GM12873 (cell line): ENCODE results near the gene ARHGAP22.

Source experiments
- TF ChIP-seq, protein P1 (sequence below): IDR thresholded peaks from 2 replicates; pipeline ENCODE4 v1.5.1; 2012; ENCODE audit warnings: low read depth, mild to moderate bottlenecking, moderate library complexity, low read length, control low read depth; ENCODE audit not compliant: insufficient read depth; ENCODE audit errors: missing control alignments

Gene ARHGAP22

DNA sequence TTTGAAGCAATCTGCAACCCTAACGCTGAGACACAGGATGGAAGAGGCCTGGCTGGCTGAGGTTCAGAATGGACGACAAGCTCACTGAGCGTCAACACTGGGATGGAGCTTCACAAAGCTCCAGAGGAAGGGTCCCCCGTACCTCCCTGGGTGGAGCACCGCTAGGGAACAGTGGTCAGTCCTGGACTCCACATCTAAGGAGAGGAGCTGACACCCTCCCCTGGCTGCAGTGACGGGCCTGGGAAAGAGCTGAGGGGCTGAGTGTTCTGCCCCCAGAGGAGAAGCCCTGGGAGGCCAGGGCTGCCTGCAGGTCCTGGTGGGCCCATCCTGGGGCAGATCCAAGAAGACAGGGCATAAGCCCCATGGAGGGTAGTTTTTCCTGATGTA is 146.2 kb downstream of the ARHGAP22 start:
- TF ChIP-seq, protein P1, sequence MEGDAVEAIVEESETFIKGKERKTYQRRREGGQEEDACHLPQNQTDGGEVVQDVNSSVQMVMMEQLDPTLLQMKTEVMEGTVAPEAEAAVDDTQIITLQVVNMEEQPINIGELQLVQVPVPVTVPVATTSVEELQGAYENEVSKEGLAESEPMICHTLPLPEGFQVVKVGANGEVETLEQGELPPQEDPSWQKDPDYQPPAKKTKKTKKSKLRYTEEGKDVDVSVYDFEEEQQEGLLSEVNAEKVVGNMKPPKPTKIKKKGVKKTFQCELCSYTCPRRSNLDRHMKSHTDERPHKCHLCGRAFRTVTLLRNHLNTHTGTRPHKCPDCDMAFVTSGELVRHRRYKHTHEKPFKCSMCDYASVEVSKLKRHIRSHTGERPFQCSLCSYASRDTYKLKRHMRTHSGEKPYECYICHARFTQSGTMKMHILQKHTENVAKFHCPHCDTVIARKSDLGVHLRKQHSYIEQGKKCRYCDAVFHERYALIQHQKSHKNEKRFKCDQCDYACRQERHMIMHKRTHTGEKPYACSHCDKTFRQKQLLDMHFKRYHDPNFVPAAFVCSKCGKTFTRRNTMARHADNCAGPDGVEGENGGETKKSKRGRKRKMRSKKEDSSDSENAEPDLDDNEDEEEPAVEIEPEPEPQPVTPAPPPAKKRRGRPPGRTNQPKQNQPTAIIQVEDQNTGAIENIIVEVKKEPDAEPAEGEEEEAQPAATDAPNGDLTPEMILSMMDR: no peak

GRCh38 chr10:48457949-48458661 is 146.8 kb downstream of the ARHGAP22 start:
- TF ChIP-seq, protein P1: no peak

DNA sequence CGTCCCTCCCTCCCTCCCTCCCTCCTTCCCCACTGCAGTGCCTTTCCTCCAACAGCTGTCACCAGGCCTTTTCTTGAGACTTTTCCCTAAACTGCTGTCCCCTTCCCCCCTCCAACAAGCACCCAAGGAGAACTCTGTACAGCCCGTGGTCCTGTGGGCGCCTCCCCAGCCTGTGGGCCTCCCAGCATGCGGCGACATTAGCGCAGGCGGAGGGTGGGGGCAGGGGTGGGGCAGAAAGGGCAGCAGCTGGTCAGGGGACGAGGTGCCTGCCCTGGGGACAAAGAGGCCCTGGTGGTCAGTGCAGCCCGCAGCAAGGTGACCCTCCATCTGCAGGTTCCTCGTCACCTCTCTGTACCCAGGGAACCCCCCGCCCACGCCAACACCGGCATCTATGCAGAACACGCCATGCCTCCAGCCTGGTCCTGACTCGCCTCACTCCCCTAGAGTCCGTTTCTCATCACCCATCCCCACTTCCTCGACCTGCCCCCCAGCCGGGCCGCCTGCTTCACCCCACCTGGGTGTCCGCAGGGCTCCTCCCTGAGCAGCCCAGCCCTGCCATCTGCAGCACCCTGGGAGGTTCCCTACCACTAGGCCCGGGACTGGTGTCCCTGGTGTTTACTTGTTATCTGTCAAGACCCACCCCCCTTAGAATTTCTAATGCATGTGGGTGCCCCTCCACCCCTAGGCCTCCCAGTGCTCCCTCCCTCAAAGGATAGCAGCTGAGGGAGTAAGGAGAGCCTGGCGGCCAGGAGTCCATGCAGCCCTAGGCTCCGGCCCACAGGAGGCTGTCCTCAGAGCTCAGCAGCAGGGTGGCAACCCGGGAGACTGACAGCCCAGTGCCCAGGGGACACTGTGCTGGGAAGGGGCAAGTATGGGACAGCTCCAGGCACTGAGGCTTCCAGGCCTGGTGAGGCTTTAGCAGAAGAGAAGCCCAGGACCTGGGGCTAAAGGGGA is 147.8 kb downstream of the ARHGAP22 start:
- TF ChIP-seq, protein P1: no peak

- TF ChIP-seq, protein P1: no peak
These were observed 148.5 kb downstream of the ARHGAP22 start for GRCh38 chr10:48456361-48456804.

DNA sequence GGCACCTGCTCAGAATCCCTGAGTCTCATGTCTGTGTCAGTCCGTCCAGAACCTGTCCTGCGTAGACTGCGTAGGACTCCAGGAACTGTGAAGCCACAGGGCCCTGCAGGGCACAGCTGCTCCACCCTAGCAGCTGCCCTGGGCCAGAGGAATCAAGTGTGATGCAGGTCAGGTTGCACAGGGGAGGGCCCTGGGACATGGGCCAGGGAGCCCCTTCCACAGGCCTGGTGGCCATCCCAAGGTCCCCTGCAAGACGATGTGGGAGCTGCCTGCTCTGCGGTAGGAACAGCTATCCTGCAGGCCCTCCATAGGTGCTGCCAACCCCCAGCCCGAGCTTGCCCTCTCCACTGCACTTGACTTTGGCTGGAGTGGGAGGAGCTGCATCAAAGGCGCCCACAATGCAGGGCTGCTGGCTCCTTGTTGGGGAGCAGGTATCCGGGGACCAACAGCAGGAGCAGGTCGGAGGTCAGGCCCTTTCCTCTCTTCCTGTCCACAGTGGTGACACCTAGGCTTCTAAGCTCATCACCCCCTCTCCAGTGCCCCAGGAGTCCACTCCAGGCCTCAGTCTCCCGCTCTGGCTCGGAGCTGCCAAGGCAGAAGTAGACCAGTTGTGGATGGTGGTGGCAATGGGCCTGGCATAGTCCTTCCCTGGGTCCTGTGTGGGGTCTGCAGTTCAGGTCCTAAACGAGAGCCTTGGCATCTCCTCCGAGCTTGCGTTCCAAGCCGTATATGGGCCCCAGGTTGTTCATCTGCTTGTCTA is 149.3 kb downstream of the ARHGAP22 start:
- TF ChIP-seq, protein P1: no peak

- TF ChIP-seq, protein P1: no peak
These were observed 149.8 kb downstream of the ARHGAP22 start for GRCh38 chr10:48455055-48455391.
